SK-N-SH (cell line): Measurements from ENCODE around the gene AP4E1.

ENCODE experiments used
- CTCF ChIP-seq: fragments of 200-600 bp; sonication (generic); IDR thresholded peaks from 2 replicates; pipeline ENCODE4 v1.6.1; 2017; ENCODE audit warnings: antibody characterized with exemption, mild to moderate bottlenecking, moderate library complexity
- SIN3A ChIP-seq: IDR thresholded peaks from 2 replicates; pipeline ENCODE4 v1.6.1; 2012; ENCODE audit warnings: low read depth, mild to moderate bottlenecking, low read length, moderate library complexity, borderline replicate concordance

DNA sequence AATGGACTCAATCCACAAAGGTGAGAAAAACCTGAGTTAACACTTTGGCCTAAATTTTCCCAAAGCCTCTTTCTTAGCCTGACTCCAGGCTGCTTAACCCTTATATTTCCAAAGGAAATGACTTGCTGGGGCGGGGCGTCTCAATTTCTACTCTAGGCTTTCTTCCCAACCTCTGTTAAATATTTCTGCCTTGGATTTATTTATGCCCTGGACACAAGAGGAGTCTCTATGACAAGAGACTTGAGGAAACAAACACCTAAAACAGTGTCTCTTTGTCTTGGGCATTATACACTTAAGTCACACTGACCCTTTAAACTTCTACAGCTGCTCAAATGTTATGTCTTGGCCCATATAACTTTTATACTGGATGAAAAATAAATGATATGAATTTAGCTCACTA is 28.3 kb upstream of the AP4E1 start:
- TF ChIP-seq CTCF: no peak
- TF ChIP-seq SIN3A: no peak
